Measurements from ENCODE around the gene THSD7A.

THSD7A gene

GRCh38 chr7:11751807-11752389 lies 80.1 kb downstream of the THSD7A start:
- in situ Hi-C loops (cut with MboI; ENCODE audit: low sequenced_read_pairs, unreplicated experiment), result no loop called here
- TF ChIP-seq CTCF (IDR thresholded peaks at IDR 0.05; ENCODE audit: borderline replicate concordance, control extremely low read depth, extremely low read depth, insufficient read depth, missing control alignments), result no peak
- no peak for DNase-seq (ENCODE audit: low spot score)

DNA sequence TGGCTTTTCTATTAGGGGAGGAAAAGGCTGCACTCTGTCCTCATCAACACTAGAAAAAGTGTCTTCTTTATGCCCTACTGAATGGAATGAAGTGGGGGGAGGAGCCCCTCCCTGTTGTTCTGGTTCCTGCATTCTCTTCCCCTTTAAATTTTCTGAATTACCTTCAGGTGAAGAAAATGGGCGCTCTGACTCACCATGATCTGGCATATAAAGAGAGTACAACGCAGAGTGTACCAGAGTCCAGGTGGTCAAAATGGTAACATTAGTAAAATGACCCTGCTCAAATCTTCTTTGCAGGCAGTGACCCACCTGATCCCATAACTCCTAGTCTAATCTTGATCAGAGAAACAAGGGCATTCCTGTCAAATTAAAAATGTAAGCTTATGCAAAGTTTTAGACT lies 80.7 kb downstream of the THSD7A start:
- no peak for TF ChIP-seq CTCF (IDR thresholded peaks at IDR 0.05; ENCODE audit: borderline replicate concordance, control extremely low read depth, extremely low read depth, insufficient read depth, missing control alignments)
- no peak for DNase-seq (ENCODE audit: low spot score)
- in situ Hi-C loops (cut with MboI; ENCODE audit: low sequenced_read_pairs, unreplicated experiment), result no loop called here

GRCh38 chr7:11750191-11750590 lies 81.8 kb downstream of the THSD7A start:
- no peak for TF ChIP-seq CTCF (IDR thresholded peaks at IDR 0.05; ENCODE audit: borderline replicate concordance, control extremely low read depth, extremely low read depth, insufficient read depth, missing control alignments)
- in situ Hi-C loops (cut with MboI; ENCODE audit: low sequenced_read_pairs, unreplicated experiment), result no loop called here
- no peak for DNase-seq (ENCODE audit: low spot score)

GRCh38 chr7:11749629-11750028 lies 82.4 kb downstream of the THSD7A start:
- TF ChIP-seq CTCF (IDR thresholded peaks at IDR 0.05; ENCODE audit: borderline replicate concordance, control extremely low read depth, extremely low read depth, insufficient read depth, missing control alignments), result no peak
- no peak for DNase-seq (ENCODE audit: low spot score)
- in situ Hi-C loops (cut with MboI; ENCODE audit: low sequenced_read_pairs, unreplicated experiment), result no loop called here

DNA sequence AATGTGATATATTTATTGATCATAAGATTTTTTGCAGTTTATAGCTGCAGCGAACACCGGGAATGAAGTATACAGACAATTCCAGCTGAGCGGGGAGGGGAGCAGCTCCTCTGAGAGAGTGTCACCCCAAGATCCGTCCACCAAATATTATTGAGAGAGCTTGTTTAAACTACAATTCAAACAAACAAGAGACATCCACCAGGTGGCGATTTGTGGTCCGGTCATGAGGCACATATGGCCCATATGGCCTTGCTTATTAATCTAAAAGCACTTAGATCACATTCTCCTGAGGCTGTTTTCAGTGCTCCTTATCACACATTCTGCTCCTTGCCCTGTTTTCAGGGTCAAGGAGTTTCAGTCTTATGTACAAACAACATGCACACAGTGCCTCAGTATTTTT lies 83.1 kb downstream of the THSD7A start:
- no peak for DNase-seq (ENCODE audit: low spot score)
- in situ Hi-C loops (cut with MboI; ENCODE audit: low sequenced_read_pairs, unreplicated experiment), result no loop called here
- TF ChIP-seq CTCF (IDR thresholded peaks at IDR 0.05; ENCODE audit: borderline replicate concordance, control extremely low read depth, extremely low read depth, insufficient read depth, missing control alignments), result no peak

DNA sequence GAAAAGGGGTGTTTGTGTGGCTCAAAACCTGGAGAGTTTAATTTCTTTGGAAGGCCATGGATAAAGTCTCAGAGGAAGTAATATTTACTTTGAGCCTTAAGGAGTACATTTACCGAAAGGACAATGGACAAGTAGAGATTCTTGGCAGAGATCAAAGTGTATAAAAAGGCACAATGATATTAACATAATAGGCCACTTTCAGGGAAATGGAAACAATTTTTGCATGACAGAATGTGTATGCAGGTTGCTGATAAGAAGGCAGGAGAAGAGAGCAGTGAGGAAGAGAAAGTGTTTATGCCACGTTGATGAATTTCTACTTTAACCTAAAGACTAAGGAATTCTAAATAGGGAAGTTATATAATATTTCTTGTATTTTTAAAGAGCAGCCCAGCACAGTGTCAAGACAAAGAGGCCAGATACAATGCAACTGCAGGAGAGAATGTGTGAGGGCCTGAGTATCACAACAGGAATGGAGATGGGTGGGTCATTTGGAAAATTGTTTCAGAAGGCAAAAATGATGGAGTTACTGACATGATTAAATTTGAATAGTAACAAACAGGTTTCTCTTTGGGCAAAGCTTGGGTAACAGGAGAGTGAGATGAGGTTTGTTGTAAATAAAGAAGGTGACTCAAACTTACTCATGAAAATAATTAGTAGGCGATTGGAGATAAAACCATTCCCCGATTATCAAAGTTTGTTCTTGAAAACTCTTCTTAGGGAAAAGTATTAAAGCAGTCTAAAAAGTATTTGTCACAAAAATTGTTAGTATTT lies 84.1 kb downstream of the THSD7A start:
- no peak for TF ChIP-seq CTCF (IDR thresholded peaks at IDR 0.05; ENCODE audit: borderline replicate concordance, control extremely low read depth, extremely low read depth, insufficient read depth, missing control alignments)
- in situ Hi-C loops (cut with MboI; ENCODE audit: low sequenced_read_pairs, unreplicated experiment), result no loop called here
- no peak for DNase-seq (ENCODE audit: low spot score)

All from GM13976 (cell line).